Measurements from ENCODE around the gene RFESD. TPM values are rescaled to one million over a fixed set of nuclear protein-coding genes. Genes with fewer than 3 reads are reported as not detected.

Gene RFESD
- polyA plus RNA-seq, 5 donors: 3.4 to 9.7 (median 4.6) TPM

Other genes with a start within 250 kb of the RFESD start
- 100 to 1,000 TPM in 2 of 5 donors, 10 to 100 TPM in 3; 64.7 to 130 (median 98.7) TPM for gene SKIC3, start 91.8 kb upstream of the RFESD start, polyA plus RNA-seq (ENCODE audit: insufficient read depth in 1 of 5, insufficient read length in 5 of 5, low replicate concordance in 1 of 5)
- gene ARSK, start 91.7 kb upstream of the RFESD start, polyA plus RNA-seq (ENCODE audit: insufficient read depth in 1 of 5, insufficient read length in 5 of 5, low replicate concordance in 1 of 5): 10 to 100 TPM in 4 of 5 donors, 1 to 10 TPM in 1; 9.2 to 18.8 (median 13.6) TPM
- gene GPR150, start 26.7 kb upstream of the RFESD start, polyA plus RNA-seq (ENCODE audit: insufficient read depth in 1 of 5, insufficient read length in 5 of 5, low replicate concordance in 1 of 5): under 1 TPM in 2 of 5 donors, not detected in 3; 0.10 to 0.12 TPM
- 1 to 10 TPM in 4 of 5 donors, under 1 TPM in 1; 0.62 to 2.0 (median 1.7) TPM for gene SPATA9, start 36.2 kb downstream of the RFESD start, polyA plus RNA-seq (ENCODE audit: insufficient read depth in 1 of 5, insufficient read length in 5 of 5, low replicate concordance in 1 of 5)
- 10 to 100 TPM; 38.8 to 71.9 (median 69.6) TPM for gene RHOBTB3, start 84.6 kb downstream of the RFESD start, polyA plus RNA-seq (ENCODE audit: insufficient read depth in 1 of 5, insufficient read length in 5 of 5, low replicate concordance in 1 of 5)
- gene GLRX, start 175.9 kb downstream of the RFESD start, polyA plus RNA-seq (ENCODE audit: insufficient read depth in 1 of 5, insufficient read length in 5 of 5, low replicate concordance in 1 of 5): 10 to 100 TPM; 21.8 to 32.7 (median 26.0) TPM